Measurements from ENCODE around the gene USHBP1. TPM values are rescaled to one million over a fixed set of nuclear protein-coding genes. Genes with fewer than 3 reads are reported as not detected.

The USHBP1 gene, protein sequence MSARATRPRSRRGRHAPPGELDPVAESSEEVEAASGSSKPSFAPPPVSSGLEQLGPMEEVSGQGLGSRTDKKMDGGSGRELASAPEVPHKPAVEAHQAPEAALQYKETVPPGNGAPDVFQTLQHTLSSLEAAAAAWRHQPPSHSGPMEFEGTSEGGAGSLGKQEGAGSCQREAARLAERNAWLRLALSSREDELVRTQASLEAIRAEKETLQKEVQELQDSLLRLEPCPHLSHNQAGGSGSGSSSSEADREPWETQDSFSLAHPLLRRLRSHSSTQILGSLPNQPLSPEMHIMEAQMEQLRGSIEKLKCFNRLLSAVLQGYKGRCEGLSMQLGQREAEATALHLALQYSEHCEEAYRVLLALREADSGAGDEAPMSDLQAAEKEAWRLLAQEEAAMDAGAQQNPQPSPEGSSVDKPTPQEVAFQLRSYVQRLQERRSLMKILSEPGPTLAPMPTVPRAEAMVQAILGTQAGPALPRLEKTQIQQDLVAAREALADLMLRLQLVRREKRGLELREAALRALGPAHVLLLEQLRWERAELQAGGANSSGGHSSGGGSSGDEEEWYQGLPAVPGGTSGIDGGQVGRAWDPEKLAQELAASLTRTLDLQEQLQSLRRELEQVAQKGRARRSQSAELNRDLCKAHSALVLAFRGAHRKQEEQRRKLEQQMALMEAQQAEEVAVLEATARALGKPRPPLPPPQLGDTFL
- polyA plus RNA-seq (2012; ENCODE audit: insufficient read depth, insufficient read length), result not detected

DNA sequence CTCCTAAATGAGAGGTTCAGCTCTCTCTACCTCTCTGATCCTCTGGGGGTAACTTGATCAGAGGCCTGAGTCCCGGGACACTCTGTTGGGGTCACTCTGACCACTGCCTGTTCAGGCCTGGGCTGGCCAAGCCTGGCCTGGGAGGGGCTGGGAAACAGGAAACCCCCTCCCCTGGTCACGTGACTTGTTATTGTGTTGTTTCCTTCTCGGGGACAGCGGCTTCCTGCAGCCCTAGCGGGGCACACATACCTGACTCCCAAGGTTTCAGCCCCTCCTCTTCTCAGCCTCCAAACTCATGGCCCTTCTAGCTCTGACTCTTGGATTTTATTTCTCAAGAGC is at the start of gene USHBP1:
Gene USHBP1, minus strand, starts transcription at position 105 of the 339 bp plus-strand sequence. CDS start 446 bp downstream, outside the sequence.
- H3K4me3 ChIP-seq (ENCODE audit: low read length), result no peak within 1 kb of the TSS
- no peak for DNase-seq (ENCODE audit: low read depth, low spot score)

DNA sequence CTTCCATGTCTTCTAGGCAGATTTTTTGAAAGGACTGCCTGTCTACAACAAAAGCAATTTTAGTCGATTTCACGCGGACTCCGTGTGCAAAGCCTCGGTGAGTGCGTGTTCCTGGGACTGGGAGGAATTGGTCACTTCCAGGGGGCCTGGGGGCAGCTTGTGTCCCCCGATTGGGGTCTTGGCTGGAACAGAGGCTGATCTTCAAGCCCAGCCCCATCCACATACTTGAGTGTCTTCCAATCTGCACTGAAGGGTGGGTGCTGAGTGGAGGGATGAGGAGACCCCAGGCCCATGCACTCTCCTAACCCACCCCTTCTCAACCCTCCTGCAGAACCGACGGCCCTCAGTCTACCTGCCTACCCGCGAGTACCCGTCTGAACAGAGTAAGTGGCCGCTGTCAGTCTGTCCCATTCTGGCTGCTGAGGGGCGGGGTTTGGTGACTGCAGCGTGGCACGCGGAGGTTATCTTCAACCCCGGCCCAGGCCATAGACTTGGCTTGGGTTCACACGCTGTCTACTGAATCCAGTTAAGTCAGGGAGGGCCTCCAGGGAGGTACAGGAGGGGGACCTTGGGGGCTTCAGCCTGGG is 49.6 kb upstream of the USHBP1 start:
- H3K4me3 ChIP-seq (ENCODE audit: low read length), result no peak overlapping the region
- no peak for DNase-seq (ENCODE audit: low read depth, low spot score)

DNA sequence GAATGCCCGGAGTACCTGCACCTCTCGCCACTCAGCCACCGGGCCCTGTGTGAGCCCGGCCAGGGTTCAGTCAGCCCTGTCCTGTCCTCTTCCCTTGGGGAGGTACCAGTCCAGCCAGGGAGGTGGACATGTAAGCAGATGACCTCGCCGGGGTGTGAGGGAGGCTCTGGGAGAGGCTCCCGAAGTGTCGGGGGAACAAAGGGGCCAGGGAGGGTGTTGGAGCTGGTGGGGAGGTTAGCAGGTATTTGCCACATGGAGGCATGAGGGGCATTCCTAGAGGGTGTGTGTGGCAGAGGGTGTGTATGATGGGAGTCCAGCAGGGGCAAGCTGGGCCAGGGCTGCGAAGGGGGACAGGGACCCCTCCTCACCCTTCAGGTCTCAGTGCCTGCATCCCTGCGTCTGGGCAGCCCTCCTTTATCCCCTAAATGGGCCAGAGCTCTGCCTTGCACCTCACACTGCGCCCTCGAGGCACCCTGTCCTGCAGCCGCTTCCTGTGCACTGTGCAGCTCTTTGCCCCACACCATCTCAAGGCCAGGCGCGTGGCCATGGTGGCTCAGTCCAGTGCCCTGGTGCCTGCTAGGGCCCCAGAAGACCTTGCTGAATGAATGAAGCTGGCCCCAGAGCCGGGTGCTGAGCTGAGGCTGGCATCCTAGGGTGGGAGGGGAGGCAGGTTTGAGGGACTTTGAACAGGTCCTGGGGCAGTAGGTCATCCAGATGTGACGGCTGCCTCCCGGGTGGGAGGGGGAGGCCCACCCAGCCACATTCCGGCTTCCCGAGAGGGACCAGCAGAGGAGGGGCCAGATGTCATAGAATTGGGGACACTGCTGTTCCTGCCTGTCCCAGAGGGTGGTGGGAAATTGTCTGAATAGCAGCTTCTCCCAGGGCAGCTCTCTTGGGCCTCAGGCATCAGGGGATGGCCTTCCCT is 47.9 kb upstream of the USHBP1 start:
- no peak for DNase-seq (ENCODE audit: low read depth, low spot score)
- no peak overlapping the region for H3K4me3 ChIP-seq (ENCODE audit: low read length)

DNA sequence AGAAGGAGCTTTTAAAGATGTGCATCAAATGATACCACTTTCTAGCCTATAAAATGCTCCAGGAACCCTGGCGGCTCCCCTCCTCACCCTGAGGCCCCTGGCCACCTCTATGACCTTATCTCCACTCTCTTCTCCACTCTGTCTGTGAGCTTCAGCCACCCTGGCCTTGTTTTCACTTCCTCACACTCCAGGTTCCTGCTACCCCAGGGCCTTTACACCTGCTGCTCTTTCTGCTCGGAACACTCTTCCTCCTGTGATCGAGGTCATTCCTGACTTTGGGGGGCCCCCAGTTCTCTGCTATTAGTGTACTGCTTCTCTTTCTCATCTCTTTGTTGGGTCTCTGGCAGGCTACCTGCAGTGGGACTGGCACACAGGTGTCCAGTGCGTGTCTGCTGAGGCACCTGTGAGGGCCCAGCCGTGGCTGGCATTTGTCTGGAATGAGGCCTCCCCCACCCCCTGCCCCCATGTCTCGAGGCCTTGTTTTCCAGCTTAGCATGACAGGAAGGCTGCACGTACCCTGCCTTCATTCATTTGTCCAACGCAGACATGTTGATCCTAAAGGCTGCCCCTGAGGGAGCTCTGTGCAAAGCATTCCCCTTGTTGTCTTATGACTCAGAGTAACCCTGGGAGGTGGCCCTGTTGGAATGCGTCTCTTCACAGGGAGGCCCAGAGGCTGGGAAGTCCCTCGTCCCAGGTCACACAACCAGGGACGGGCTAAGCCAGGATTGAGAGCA is 47.1 kb upstream of the USHBP1 start:
- no peak for DNase-seq (ENCODE audit: low read depth, low spot score)
- no peak overlapping the region for H3K4me3 ChIP-seq (ENCODE audit: low read length)

DNA sequence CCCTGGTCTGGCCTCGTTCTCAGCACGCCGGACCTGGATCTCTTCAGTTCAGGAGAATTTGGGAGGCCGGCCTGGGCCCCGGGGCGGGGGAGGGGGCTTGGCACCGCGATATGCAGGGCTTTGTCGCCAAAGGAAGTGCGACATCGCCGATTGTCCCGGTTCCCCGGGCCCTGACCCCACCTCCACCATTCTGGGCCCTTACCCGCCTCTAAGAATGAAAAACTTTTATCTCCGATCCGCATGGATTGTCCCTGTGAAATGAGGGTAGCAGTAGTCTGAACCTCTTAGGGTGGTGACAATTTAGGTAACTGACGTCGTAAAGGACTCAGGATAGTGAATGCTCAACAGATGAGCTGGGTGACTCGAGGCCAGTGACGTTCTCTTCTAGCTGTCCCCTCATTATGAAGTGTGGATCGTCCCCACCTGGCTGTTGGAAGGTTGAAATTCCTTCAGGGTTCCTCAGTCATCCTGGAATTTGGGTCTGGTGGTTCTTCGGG is 45.5 kb upstream of the USHBP1 start:
- H3K4me3 ChIP-seq (ENCODE audit: low read length), result peak overlapping the region; percentile 88
- no peak for DNase-seq (ENCODE audit: low read depth, low spot score)

DNA sequence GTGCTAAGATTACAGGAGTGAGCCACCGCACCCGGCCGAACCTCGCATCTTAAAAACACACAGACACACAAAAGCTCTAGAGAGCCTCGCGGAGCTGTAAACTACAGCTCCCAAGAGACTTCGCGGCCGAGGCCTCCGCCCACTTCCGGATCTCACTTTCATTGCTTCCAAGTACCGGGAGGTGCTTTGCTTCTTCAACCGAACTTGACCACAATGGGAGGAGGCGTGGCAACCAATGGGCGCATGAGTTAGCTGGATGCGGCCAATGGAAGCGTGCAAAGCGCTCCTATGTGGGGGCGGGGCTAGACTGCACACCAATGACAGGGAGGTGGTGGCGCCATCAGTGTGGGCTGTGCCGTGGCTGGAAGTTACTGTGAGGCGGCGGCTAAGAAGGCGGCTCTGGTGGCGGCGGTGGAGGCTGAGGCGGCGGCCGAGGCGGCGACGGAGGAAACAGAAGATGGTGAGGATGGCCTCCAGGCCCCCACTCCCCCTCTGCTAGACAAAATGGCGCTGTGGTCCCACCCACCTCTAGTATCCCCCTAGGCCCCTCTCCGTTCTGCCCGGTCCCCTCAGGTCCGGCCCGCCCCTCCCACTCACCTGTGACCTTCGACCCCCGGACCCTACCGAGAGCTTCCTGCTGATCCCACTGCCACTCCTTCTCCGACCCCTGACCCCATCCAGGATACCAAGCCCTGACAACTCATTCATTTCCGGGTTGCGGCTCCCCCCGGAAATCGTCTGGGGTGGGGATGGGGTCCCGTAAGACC is 44.8 kb upstream of the USHBP1 start, which contains the start of gene DDA1:
Gene DDA1, plus strand, starts transcription at position 366 of the 767 bp plus-strand sequence. Its CDS starts 92 bp downstream, at position 458.
- peak within 1 kb of the TSS; percentile 88 for H3K4me3 ChIP-seq (ENCODE audit: low read length)
- peak; percentile 100 for DNase-seq (ENCODE audit: low read depth, low spot score)

DNA sequence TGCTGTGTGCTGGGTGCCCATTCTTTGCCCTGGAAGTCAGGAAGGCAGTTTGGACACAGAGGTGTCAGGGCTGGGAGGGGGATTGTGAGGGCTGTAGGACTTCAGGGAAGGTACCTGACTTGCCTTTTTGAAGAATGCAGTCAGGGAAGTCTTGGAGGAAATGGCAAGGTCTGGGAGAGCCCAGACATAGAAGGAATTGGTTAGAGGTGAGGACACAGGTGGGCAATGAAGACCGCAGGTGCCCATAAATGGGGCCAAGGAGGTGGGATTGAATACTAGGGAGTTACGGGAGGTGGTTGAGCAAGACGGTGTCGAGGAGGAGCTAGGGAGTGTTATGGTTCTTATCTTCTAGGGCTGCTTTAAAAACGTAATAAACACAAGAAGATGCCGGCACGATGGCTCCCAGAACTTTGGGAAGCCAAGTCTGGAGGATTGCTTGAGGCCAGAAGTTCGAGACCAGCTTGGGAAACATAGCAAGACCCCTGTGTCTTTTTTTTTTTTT is 43.4 kb upstream of the USHBP1 start:
- no peak overlapping the region for H3K4me3 ChIP-seq (ENCODE audit: low read length)
- DNase-seq (ENCODE audit: low read depth, low spot score), result no peak

DNA sequence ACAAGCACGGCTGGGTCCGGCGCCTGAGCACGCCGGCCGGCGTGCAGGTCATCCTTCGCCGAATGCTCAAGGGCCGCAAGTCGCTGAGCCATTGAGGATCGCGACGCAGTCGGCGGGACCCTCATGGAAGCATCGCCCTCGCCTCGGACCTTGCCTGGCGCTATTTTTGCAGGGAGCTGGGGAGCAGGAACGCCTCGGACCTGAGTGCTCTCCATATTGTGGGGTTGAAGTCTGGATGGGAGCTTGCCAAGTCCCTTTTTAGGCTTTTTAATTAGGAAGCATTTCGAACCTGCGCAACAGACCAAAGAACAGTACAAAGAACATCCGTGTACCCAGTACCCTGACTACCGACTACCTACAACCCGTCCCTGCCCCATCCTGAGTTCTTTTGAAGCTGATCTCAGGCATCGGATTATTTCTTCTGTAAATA is 41.8 kb upstream of the USHBP1 start:
- no peak for DNase-seq (ENCODE audit: low read depth, low spot score)

DNA sequence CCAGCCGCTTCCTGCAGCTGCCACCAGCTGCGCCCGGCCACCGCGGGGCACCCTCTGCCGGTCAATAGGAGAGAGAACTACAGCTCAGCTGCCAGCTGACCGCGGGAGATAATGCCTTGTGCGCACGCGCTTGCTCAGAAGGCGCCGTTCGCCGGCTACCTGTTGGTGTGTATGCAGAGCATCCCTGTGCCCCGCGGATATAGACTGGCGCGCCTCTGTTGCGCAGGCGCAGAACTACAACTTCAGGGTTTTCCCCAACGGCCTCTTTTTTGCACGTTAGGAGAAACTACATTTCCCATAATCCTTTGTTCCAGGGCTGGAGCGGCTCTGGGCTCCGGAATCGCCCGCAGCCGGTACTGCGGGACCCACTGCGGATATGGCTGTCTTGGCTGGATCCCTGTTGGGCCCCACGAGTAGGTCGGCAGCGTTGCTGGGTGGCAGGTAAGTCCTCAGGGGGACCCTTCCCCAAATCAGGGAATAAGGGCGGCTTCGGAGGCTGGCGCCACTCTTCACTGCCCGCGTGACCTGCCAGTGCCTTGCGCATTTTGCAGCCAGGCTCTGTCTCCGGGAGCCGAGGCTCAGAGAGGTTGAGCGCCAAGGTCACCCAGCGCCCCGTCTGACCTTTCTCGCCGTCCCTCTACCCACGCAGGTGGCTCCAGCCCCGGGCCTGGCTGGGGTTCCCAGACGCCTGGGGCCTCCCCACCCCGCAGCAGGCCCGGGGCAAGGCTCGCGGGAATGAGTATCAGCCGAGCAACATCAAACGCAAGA is 41.2 kb upstream of the USHBP1 start, which contains the start of gene MRPL34:
Gene MRPL34, plus strand, starts transcription at position 356 of the 768 bp plus-strand sequence. Its CDS starts 21 bp downstream, at position 377.
- peak within 1 kb of the TSS; percentile 89 for H3K4me3 ChIP-seq (ENCODE audit: low read length)
- peak; percentile 99 for DNase-seq (ENCODE audit: low read depth, low spot score)

More for the DNA sequence above, 41.8 kb upstream of the USHBP1 start:
- H3K4me3 ChIP-seq (ENCODE audit: low read length), result peak overlapping the region; percentile 89

DNA sequence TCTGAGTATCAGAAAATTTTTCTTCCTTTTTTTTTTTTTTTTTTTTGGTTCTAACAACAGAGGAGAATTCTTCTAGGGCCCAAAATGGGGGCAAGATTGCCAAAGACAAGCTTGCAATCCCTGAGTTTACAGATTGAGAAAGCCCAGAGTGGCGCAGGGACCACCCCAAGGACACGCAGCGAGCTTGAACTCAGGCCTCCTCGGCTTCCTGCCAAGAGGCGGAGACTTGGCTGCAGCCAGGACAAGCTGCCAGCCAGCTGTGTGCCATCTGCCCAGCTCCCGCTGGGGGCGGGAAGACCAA is 40.6 kb upstream of the USHBP1 start:
- no peak for DNase-seq (ENCODE audit: low read depth, low spot score)
- H3K4me3 ChIP-seq (ENCODE audit: low read length), result peak overlapping the region; percentile 89

DNA sequence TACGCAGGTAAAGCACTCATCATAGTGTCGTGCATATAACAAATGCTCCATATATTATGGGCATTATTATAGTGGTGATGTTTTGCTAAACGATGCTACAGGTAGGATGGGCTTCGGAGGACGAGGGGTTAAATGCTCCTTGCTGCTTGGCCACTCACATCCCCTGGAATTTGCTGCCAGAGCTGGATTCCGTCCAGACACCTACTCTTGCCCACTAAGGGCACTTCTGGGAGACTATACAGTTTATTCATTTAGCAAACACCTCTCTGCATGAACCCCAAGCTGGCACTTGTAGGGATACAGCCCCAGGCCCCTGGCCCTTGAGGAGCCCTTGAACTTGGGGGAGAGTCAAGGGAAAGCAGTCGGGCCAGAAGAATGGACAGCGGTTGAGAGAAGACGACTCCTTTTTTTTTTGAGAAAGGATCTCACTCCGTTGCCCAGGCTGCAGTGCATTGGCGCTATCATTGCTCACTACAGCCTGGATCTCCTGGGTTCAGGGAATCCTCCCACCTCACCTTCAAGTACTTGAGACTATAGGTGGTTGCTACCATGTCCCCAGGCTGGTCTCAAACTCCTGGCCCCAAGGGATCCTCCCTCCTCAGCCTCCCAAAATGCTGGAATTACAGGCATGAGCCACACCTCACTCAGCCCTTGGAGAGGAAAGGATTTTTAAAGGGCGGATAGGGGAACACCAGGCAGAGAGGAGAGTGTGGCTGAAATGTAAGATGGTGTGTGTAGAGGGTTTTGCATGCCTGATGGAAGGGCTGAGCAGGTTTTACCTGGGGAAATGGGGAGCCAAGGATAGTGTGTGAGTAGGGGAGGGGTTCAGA is 40.1 kb upstream of the USHBP1 start:
- DNase-seq (ENCODE audit: low read depth, low spot score), result no peak
- peak overlapping the region; percentile 89 for H3K4me3 ChIP-seq (ENCODE audit: low read length)

DNA sequence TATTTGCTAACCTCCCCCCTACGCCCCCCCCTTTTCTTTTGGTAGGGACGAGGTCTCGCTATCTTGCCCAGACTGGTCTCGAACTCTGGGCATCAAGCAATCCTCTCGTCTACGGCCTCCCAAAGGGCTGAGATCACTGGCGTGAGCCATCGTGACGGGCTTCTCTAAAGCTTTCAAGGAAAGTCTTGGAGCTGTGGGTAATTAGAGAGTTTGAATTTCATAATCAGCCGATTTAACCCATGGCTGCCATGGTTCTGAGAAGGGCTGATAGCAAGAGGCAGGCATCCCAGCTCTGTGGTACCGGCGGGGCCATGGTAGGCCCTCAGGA is 39.4 kb upstream of the USHBP1 start:
- H3K4me3 ChIP-seq (ENCODE audit: low read length), result no peak overlapping the region; the same call in 1 of the 2 replicates
- DNase-seq (ENCODE audit: low read depth, low spot score), result no peak

DNA sequence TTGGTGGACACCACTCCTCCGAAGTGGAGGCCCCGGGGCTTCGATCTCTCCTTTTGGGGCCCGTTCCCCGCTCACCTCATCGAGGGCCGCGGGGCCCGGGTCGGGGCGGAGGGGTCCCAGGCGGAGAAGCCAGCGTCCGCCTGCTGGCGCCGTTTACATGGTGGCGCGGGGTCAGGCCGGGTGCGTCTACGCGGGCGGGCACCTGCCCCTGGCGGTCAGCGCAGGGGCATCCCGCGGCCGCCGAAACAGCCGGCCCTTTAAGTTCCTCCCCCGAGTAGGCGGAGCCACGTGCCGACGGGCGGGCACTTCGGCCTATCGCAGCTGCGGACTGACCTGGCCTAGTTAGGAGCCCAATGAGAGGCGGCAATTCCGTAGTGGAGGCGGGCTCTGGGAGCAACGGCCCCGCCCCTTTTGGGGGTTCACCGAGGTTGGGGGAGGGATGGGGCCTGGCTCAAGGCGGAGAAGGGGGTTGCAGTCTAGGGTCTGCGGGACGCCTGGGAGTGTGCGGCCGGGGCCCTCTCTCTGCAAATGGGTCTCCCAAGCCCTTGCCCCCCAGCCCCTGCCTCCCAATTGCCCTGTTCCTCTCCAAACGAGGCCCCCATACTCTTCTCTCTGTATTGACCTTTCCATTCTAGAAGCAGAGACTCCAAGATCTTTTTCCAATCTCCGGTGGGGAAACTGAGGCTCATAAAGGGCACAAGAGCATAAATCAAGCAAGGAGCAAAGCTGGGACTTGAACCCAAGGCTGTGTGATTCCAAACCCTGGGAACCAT is 38.8 kb upstream of the USHBP1 start, which contains the start of gene ABHD8:
Gene ABHD8, minus strand, starts transcription at position 259 of the 773 bp plus-strand sequence. CDS start 1,809 bp downstream, outside the sequence.
- H3K4me3 ChIP-seq (ENCODE audit: low read length), result peak within 1 kb of the TSS; percentile 62
- DNase-seq (ENCODE audit: low read depth, low spot score), result peak; percentile 91

DNA sequence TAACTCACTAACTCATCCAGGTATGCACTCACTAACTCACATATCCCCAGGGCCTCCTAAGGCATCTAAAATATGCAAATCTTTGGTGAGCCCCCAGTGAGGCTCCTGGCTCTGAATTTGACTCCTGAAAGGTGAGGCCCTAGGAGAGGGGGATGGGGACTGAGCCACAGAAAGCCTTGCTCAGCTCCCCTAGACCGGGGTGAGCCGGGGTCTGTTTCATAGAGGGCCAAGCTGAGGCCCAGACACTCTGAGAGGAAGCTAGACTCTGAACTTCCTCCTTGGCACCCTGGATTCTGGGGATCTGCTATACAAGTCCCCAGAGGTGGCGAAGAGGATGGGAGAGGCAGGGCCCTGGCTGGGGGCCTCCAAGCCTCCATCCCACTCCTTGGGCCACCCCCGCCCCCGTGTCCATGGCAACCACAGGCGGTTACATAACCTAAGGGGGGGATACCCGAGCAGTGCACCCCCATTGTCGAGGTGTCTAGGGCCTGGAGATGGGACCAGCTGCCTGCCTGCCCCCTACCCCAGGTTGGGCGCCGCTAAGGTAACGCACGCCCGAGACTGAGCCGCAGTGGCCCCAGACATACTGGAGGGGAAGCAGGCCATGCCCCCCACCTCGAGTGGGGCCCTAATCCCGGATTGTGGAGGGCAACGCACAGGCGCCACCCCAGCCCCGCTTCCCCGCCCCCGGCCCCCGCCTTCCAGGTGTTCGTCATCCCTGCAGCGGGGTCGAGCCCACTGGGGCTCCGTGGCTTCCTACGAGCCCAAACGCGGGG is 38.0 kb upstream of the USHBP1 start:
- no peak for DNase-seq (ENCODE audit: low read depth, low spot score)
- H3K4me3 ChIP-seq (ENCODE audit: low read length), result peak overlapping the region; percentile 62

Data from Jurkat, Clone E6-1 (cell line).